RWPE2 (cell line): ENCODE data around the gene ANO2.

Experiments
- ATAC-seq: fragments of 200-7000 bp; cut with Tn5 transposase; 3 replicates; pipeline ENCODE4 v1.9.1; 2021; ENCODE audit warnings: low read depth
- DNase-seq: peaks from one replicate; pipeline ENCODE4 v3.0.0-alpha.2; 2020; ENCODE audit warnings: low spot score
- H3K27ac ChIP-seq: fragments of 450-650 bp; 2 replicates; pipeline ENCODE4 v1.5.1; 2017; ENCODE audit warnings: mild to moderate bottlenecking; ENCODE audit not compliant: poor library complexity, severe bottlenecking
- H3K27me3 ChIP-seq: fragments of 250-450 bp; sonication (Bioruptor Pico); 2 replicates; pipeline ENCODE4 v1.5.1; 2021; ENCODE audit warnings: mild to moderate bottlenecking, moderate library complexity; ENCODE audit not compliant: insufficient read depth, poor library complexity, severe bottlenecking
- H3K36me3 ChIP-seq: fragments of 250-450 bp; sonication (Bioruptor Pico); 2 replicates; pipeline ENCODE4 v1.5.1; 2020; ENCODE audit warnings: low read depth, mild to moderate bottlenecking, moderate library complexity
- H3K4me1 ChIP-seq: fragments of 250-450 bp; sonication (Bioruptor Pico); 2 replicates; pipeline ENCODE4 v1.5.1; 2021; ENCODE audit warnings: mild to moderate bottlenecking, moderate library complexity; ENCODE audit not compliant: insufficient read depth, poor library complexity, severe bottlenecking
- H3K4me3 ChIP-seq: fragments of 250-450 bp; sonication (Bioruptor Pico); 2 replicates; pipeline ENCODE4 v1.5.1; 2021; ENCODE audit warnings: mild to moderate bottlenecking, moderate library complexity; ENCODE audit not compliant: severe bottlenecking
- H3K9me3 ChIP-seq: fragments of 250-450 bp; sonication (Bioruptor Pico); 2 replicates; pipeline ENCODE4 v1.5.1; 2021; ENCODE audit warnings: mild to moderate bottlenecking, moderate library complexity; ENCODE audit not compliant: severe bottlenecking
- TF ChIP-seq, protein P1 (sequence below): fragments of 450-650 bp; IDR thresholded peaks from one replicate; pipeline ENCODE4 v1.5.1; 2017; ENCODE audit warnings: mild to moderate bottlenecking, moderate library complexity; ENCODE audit not compliant: poor library complexity, severe bottlenecking

Gene ANO2

DNA sequence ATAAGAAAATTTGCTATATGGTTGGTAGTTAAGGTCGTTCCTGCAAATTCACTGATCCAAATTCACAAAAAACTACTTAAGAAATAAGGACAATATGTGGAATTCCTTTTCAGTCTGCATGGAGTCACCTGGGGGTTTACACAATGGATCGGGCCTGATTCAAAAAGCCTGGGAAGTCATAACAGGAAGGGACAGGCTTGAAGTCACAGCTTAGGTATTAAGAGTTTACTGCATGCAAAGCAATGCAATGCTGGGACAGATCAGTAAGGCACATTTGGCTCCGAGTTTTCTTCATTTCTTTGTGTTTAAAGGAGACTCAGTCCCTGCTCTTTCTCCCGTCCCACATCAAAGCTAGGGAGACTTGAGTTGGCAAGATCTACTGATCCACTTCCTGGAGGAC is 359.9 kb downstream of the ANO2 start:
- Histone ChIP-seq H3K27ac (no peak overlapping the region), H3K9me3 (peaks cover 2% of the 10 kb centered on the region), H3K4me3 (no peak overlapping the region), H3K27me3 (peaks cover 7% of the 10 kb centered on the region), H3K36me3 (no peaks in the 10 kb centered on the region), H3K4me1 (no peaks in the 10 kb centered on the region)
- ATAC-seq: no peak
- TF ChIP-seq, protein P1, sequence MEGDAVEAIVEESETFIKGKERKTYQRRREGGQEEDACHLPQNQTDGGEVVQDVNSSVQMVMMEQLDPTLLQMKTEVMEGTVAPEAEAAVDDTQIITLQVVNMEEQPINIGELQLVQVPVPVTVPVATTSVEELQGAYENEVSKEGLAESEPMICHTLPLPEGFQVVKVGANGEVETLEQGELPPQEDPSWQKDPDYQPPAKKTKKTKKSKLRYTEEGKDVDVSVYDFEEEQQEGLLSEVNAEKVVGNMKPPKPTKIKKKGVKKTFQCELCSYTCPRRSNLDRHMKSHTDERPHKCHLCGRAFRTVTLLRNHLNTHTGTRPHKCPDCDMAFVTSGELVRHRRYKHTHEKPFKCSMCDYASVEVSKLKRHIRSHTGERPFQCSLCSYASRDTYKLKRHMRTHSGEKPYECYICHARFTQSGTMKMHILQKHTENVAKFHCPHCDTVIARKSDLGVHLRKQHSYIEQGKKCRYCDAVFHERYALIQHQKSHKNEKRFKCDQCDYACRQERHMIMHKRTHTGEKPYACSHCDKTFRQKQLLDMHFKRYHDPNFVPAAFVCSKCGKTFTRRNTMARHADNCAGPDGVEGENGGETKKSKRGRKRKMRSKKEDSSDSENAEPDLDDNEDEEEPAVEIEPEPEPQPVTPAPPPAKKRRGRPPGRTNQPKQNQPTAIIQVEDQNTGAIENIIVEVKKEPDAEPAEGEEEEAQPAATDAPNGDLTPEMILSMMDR: no peak
- no peak for DNase-seq

DNA sequence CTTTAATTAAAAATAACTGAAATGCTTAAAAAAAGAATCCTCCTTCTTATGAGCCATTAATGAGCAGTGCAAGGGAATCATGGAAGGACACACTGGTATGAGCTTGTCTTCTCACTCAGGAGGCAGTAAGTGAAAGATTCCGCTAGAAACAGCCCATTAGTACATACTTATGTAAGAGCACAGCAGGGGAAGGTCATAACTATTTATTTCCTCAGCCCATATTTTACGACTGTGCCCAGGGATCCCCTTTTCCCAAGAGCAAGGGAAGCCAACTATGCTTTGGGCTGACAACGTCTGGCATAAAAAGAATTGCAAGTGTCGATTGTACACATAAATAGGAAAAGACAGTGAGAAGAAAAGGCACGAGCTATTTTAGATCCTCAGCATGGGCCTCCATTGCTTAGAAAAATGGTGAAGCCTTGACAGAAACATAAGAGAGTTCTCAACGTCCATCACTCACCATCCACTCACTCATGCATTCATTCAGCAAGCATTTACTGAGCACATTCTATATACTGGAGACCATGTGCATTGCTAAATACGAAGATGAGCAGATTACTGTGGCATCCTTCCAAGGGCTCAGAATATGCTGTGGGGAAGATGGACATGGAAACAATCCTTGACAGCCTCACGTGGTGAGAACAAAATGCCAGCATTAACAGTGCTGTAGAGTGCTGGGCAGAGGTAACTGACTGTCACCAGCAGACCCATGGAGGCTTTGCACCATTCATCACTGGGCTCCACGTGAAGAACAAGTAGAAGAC is 360.5 kb downstream of the ANO2 start:
- Histone ChIP-seq H3K36me3 (no peaks in the 10 kb centered on the region), H3K27ac (no peak overlapping the region), H3K4me3 (no peak overlapping the region), H3K27me3 (peaks cover 7% of the 10 kb centered on the region), H3K4me1 (no peaks in the 10 kb centered on the region), H3K9me3 (peaks cover 2% of the 10 kb centered on the region)
- TF ChIP-seq, protein P1: no peak
- no peak for ATAC-seq
- DNase-seq: no peak

DNA sequence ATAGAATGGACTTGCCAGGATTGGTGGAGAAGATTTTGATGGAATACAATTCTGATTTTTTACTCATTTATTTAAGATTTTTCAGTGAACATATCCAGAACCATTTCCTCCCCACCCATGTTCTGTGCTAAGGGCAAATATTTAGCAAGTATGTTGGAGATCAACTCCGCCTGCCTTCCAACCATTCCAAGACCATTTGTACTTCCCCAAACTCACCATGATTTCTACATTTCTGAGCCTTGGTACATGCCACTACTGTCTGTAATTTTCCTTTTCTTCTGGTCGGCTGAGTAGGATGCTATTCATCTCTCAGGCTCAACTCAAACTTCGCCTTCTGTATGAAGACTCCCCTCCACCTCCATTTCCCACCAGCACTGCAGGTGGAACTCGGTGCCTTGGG is 362.5 kb downstream of the ANO2 start:
- Histone ChIP-seq H3K27me3 (peaks cover 7% of the 10 kb centered on the region), H3K27ac (no peak overlapping the region), H3K4me3 (no peak overlapping the region), H3K9me3 (no peaks in the 10 kb centered on the region), H3K4me1 (no peaks in the 10 kb centered on the region), H3K36me3 (no peaks in the 10 kb centered on the region)
- ATAC-seq (no peak), DNase-seq (no peak)
- TF ChIP-seq, protein P1: no peak

DNA sequence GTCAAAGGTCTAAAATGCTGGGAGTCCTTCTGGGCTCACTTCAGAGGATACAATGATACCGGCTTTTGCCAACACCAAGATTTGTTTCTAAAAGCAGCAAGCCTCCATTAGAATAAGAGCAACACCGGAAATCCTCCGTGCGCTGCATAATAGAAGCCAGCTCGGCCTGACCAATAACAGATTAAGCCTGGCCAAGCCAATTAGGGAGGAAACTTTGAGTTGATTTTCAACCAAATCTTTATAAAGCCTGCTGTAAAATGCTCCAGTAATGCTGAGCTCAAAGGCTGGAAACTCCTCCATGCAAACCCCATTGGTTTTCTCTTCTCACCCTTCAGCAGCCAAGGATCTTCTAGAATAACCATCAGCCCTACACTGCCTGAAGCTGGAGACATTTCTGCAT is 363.0 kb downstream of the ANO2 start:
- no peaks in the 10 kb centered on the region for H3K9me3 ChIP-seq
- no peak overlapping the region for H3K27ac ChIP-seq
- no peak for ATAC-seq
- no peak overlapping the region for H3K4me3 ChIP-seq
- DNase-seq: no peak
- TF ChIP-seq, protein P1: no peak
- H3K27me3 ChIP-seq: peaks cover 7% of the 10 kb centered on the region
- no peaks in the 10 kb centered on the region for H3K4me1 ChIP-seq
- no peaks in the 10 kb centered on the region for H3K36me3 ChIP-seq

DNA sequence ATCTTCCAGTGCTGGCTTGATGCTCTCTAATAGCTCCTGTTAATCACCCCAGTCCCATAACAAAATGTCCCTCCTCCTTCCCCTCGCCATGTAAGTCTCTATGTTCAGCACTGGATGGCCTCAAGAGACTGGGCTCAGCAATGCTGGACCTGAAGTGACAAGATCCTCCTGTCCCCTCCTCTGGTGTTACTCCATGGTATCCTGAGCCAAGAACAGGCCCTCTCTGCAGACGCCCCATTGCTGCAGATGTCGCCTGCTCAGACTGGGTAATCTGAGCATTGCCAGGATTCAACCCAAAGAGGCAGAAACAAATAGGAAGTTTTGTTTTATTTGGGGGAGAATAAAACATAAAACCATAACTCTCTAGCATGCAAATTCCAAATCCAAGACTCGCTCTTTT is 363.4 kb downstream of the ANO2 start:
- DNase-seq (no peak), ATAC-seq (no peak)
- TF ChIP-seq, protein P1: no peak
- Histone ChIP-seq H3K27ac (no peak overlapping the region), H3K4me3 (no peak overlapping the region), H3K27me3 (peaks cover 7% of the 10 kb centered on the region), H3K4me1 (no peaks in the 10 kb centered on the region), H3K36me3 (no peaks in the 10 kb centered on the region), H3K9me3 (no peaks in the 10 kb centered on the region)
